ENCODE data around the gene UGDH. TPM values are rescaled to one million over a fixed set of nuclear protein-coding genes. Genes with fewer than 3 reads are reported as not detected.
"Not testable (repeated sequence)": the region's sequence is repeated elsewhere in the genome, so short reads cannot be mapped to it uniquely, and the experiment has no call there.

Gene UGDH
- total RNA-seq, 1 experiment from 2014 or later = 71.8 TPM

- Mint-ChIP-seq H3K4me1 (ENCODE audit: low read depth, unreplicated experiment) (peaks cover 43% of the 10 kb centered on the region), H3K27ac (ENCODE audit: unreplicated experiment) (no peak overlapping the region), H3K4me3 (ENCODE audit: low read depth, unreplicated experiment) (no peak overlapping the region), H3K27me3 (ENCODE audit: unreplicated experiment) (no peaks in the 10 kb centered on the region), H3K9me3 (ENCODE audit: low read depth, unreplicated experiment) (no peaks in the 10 kb centered on the region), H3K36me3 (ENCODE audit: insufficient read depth, unreplicated experiment) (no peaks in the 10 kb centered on the region)
- intact Hi-C loops (cut with micrococcal nuclease; ENCODE audit: unreplicated experiment) = no loop called here
- no peak for DNase-seq
- BruUV-seq (replicated peaks) = no TSS peak
- TF ChIP-seq CTCF (IDR thresholded peaks at IDR 0.05; ENCODE audit: unreplicated experiment) = no peak
- CTCF ChIA-PET = interaction anchor here (0.6 to 1.4 kb wide), 2 partner anchors 9 to 27 kb away, joined by 4 to 6 read pairs; no protein-coding TSS in a partner anchor
Measured at GRCh38 chr4:39541987-39542610, 14.9 kb upstream of the UGDH start.

GRCh38 chr4:39539089-39539611 is 11.9 kb upstream of the UGDH start:
- no peaks in the 10 kb centered on the region for H3K27me3 Mint-ChIP-seq (ENCODE audit: unreplicated experiment)
- CTCF ChIA-PET = interaction anchor here (0.6 kb wide), 1 partner anchor 72 kb away, joined by 3 read pairs; no protein-coding TSS in a partner anchor
- H3K9me3 Mint-ChIP-seq (ENCODE audit: low read depth, unreplicated experiment) = no peaks in the 10 kb centered on the region
- H3K27ac Mint-ChIP-seq (ENCODE audit: unreplicated experiment) = peak overlapping the region; percentile 77
- H3K4me1 Mint-ChIP-seq (ENCODE audit: low read depth, unreplicated experiment) = peaks cover 38% of the 10 kb centered on the region
- no peak for DNase-seq
- peaks cover 4% of the 10 kb centered on the region for H3K36me3 Mint-ChIP-seq (ENCODE audit: insufficient read depth, unreplicated experiment)
- intact Hi-C loops (cut with micrococcal nuclease; ENCODE audit: unreplicated experiment) = no loop called here
- H3K4me3 Mint-ChIP-seq (ENCODE audit: low read depth, unreplicated experiment) = peak overlapping the region; percentile 16
- no peak for TF ChIP-seq CTCF (IDR thresholded peaks at IDR 0.05; ENCODE audit: unreplicated experiment)
- no TSS peak for BruUV-seq (replicated peaks)

GRCh38 chr4:39533541-39533940 is 6.3 kb upstream of the UGDH start:
- no TSS peak for BruUV-seq (replicated peaks)
- no peak for TF ChIP-seq CTCF (IDR thresholded peaks at IDR 0.05; ENCODE audit: unreplicated experiment)

GRCh38 chr4:39532237-39532636 is 5.0 kb upstream of the UGDH start:
- CTCF ChIA-PET; H3K27me3 Mint-ChIP-seq (ENCODE audit: unreplicated experiment); H3K9me3 Mint-ChIP-seq (ENCODE audit: low read depth, unreplicated experiment); intact Hi-C loops (cut with micrococcal nuclease; ENCODE audit: unreplicated experiment); H3K4me1 Mint-ChIP-seq (ENCODE audit: low read depth, unreplicated experiment); H3K27ac Mint-ChIP-seq (ENCODE audit: unreplicated experiment); H3K4me3 Mint-ChIP-seq (ENCODE audit: low read depth, unreplicated experiment); DNase-seq; BruUV-seq (replicated peaks): not testable (repeated sequence)
- peaks cover 44% of the 10 kb centered on the region for H3K36me3 Mint-ChIP-seq (ENCODE audit: insufficient read depth, unreplicated experiment)

More at GRCh38 chr4:39533541-39533940, 6.3 kb upstream of the UGDH start:
- DNase-seq = no peak
- CTCF ChIA-PET = interaction anchor here (0.7 kb wide), 1 partner anchor 9 kb away, joined by 6 read pairs; no protein-coding TSS in a partner anchor
- Mint-ChIP-seq H3K9me3 (ENCODE audit: low read depth, unreplicated experiment) (peaks cover 7% of the 10 kb centered on the region), H3K36me3 (ENCODE audit: insufficient read depth, unreplicated experiment) (peaks cover 31% of the 10 kb centered on the region), H3K4me3 (ENCODE audit: low read depth, unreplicated experiment) (no peak overlapping the region), H3K4me1 (ENCODE audit: low read depth, unreplicated experiment) (no peaks in the 10 kb centered on the region), H3K27me3 (ENCODE audit: unreplicated experiment) (no peaks in the 10 kb centered on the region), H3K27ac (ENCODE audit: unreplicated experiment) (no peak overlapping the region)
- intact Hi-C loops (cut with micrococcal nuclease; ENCODE audit: unreplicated experiment) = no loop called here

GRCh38 chr4:39530682-39531081 is 3.4 kb upstream of the UGDH start:
- Mint-ChIP-seq H3K27ac (ENCODE audit: unreplicated experiment) (no peak overlapping the region), H3K36me3 (ENCODE audit: insufficient read depth, unreplicated experiment) (peaks cover 59% of the 10 kb centered on the region), H3K27me3 (ENCODE audit: unreplicated experiment) (no peaks in the 10 kb centered on the region), H3K9me3 (ENCODE audit: low read depth, unreplicated experiment) (peaks cover 7% of the 10 kb centered on the region), H3K4me1 (ENCODE audit: low read depth, unreplicated experiment) (no peaks in the 10 kb centered on the region), H3K4me3 (ENCODE audit: low read depth, unreplicated experiment) (no peak overlapping the region)
- no peak for DNase-seq
- no TSS peak for BruUV-seq (replicated peaks)
- no peak for TF ChIP-seq CTCF (IDR thresholded peaks at IDR 0.05; ENCODE audit: unreplicated experiment)
- CTCF ChIA-PET = no interaction called here
- intact Hi-C loops (cut with micrococcal nuclease; ENCODE audit: unreplicated experiment) = no loop called here

Measured in Calu3 (cell line).